HG03135 (cell line): ENCODE results near the gene FGFRL1.
"Not testable (repeated sequence)": the region's sequence is repeated elsewhere in the genome, so short reads cannot be mapped to it uniquely, and the experiment has no call there.

Source experiments
- ATAC-seq: cut with Tn5 transposase; IDR thresholded peaks from one replicate; pipeline ENCODE4 v1.9.1; 2021; ENCODE audit warnings: mild to moderate bottlenecking, moderate library complexity; ENCODE audit not compliant: unreplicated experiment

Gene FGFRL1

GRCh38 chr4:991451-992296 lies 19.8 kb upstream of the FGFRL1 start:
- ATAC-seq: no peak

- no peak for ATAC-seq
Observed at GRCh38 chr4:992297-993110, 18.9 kb upstream of the FGFRL1 start.

- no peak for ATAC-seq
Observed at GRCh38 chr4:993111-994029, 18.1 kb upstream of the FGFRL1 start, which contains the start of gene SLC26A1. Gene SLC26A1, minus strand, starts transcription at chr4:993404. Its CDS starts 1,701 bp downstream, at chr4:991703.

- no peak for ATAC-seq
Observed at GRCh38 chr4:995311-996026, 16.0 kb upstream of the FGFRL1 start.

GRCh38 chr4:996030-996996 lies 15.1 kb upstream of the FGFRL1 start:
- ATAC-seq: no peak

GRCh38 chr4:996997-997374 lies 14.4 kb upstream of the FGFRL1 start:
- ATAC-seq: no peak

GRCh38 chr4:997375-998071 lies 13.9 kb upstream of the FGFRL1 start:
- ATAC-seq: no peak

GRCh38 chr4:998096-998691 lies 13.2 kb upstream of the FGFRL1 start:
- no peak for ATAC-seq

- ATAC-seq: not testable (repeated sequence)
Observed at GRCh38 chr4:999240-999863, 12.1 kb upstream of the FGFRL1 start.

- ATAC-seq: no peak
Observed at GRCh38 chr4:999882-1000425, 11.5 kb upstream of the FGFRL1 start.

GRCh38 chr4:1000686-1001260 lies 10.7 kb upstream of the FGFRL1 start:
- no peak for ATAC-seq

- no peak for ATAC-seq
Observed at GRCh38 chr4:1001561-1002130, 9.8 kb upstream of the FGFRL1 start.

- ATAC-seq: no peak
Observed at GRCh38 chr4:1002131-1002630, 9.2 kb upstream of the FGFRL1 start.

GRCh38 chr4:1002631-1003251 lies 8.7 kb upstream of the FGFRL1 start:
- no peak for ATAC-seq

GRCh38 chr4:1003271-1004070 lies 8.0 kb upstream of the FGFRL1 start:
- no peak for ATAC-seq
